ENCODE measurements around the gene HGS.

HGS gene

GRCh38 chr17:81687770-81688541, 4.1 kb downstream of the HGS start:
- DNase-seq: no peak

GRCh38 chr17:81688616-81689015, 4.8 kb downstream of the HGS start:
- DNase-seq: no peak

- DNase-seq: no peak
These were observed 6.3 kb downstream of the HGS start for GRCh38 chr17:81690066-81690465.

DNA sequence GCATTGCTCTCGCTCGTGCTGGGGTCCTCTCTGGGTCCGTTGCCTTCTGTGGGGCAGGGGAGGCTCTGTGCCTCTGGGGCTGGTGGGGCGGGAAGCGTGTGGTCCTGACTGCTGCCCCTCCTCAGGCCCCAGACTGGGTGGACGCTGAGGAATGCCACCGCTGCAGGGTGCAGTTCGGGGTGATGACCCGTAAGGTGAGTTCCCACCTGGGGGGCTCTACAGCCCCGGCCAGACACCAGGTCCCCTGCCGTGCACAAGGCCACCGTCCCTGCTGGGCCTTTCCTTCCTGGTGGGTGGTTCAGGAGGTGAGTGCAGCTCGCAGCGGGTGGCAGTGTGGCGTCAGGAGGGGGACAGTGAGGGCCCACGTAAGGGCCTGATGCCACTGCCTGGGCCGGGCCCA, 6.7 kb downstream of the HGS start:
- no peak for DNase-seq

GRCh38 chr17:81691196-81691595, 7.4 kb downstream of the HGS start:
- DNase-seq: no peak

GRCh38 chr17:81691608-81692007, 7.8 kb downstream of the HGS start:
- no peak for DNase-seq

DNA sequence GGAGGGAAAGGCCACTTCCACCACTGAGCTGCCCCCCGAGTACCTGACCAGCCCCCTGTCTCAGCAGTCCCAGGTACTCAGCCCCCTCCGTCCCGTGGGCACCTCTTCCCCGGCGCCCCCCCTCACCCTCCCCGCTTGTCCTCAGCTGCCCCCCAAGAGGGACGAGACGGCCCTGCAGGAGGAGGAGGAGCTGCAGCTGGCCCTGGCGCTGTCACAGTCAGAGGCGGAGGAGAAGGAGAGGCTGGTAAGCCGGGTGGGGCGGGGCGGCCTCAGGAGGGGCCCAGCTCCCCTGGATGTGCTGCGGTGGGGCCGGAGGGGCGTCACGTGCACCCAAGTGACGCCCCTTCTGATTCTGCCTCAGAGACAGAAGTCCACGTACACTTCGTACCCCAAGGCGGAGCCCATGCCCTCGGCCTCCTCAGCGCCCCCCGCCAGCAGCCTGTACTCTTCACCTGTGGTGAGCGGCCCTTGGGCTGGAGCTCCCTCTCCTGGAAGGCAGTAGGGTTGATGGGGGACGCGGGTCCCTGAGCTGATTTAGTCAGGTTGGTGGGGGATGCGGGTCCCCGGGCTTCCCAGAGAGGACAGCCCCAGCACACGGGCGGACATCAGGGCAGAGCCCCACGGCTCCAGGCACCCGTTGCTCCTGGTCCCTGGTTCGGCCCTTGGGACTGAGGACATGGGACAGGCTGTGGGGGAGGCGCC, 9.8 kb downstream of the HGS start:
- DNase-seq: no peak

DNA sequence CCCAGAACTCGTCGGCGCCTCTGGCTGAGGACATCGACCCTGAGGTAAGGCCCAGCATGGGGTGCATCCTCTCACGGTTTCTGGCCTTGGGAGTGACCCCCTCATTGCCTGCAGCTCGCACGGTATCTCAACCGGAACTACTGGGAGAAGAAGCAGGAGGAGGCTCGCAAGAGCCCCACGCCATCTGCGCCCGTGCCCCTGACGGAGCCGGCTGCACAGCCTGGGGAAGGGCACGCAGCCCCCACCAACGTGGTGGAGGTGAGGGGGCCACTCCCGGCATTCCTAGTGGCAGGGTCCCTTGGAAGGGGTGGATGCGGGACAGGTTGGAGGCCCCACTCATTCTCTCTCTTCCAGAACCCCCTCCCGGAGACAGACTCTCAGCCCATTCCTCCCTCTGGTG, 11.0 kb downstream of the HGS start:
- DNase-seq: no peak

- no peak for DNase-seq
These were observed 11.4 kb downstream of the HGS start for GRCh38 chr17:81695211-81695610.

DNA sequence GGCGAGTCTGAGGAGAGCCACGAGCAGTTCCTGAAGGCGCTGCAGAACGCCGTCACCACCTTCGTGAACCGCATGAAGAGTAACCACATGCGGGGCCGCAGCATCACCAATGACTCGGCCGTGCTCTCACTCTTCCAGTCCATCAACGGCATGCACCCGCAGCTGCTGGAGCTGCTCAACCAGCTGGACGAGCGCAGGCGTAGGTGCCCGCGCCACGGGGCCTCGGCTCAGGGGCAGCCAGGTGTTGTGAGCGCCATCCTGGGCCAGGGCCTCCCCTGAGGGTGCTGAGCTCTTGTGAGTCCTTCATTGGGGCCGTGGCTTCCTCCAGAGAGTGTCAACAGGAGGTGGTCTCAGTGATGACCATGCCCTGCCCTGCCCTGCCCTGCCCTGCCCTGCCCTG, 12.0 kb downstream of the HGS start:
- DNase-seq: no peak

GRCh38 chr17:81696218-81696941, 12.6 kb downstream of the HGS start:
- DNase-seq: no peak

- DNase-seq: no peak
These were observed 13.6 kb downstream of the HGS start for GRCh38 chr17:81697261-81698044.

DNA sequence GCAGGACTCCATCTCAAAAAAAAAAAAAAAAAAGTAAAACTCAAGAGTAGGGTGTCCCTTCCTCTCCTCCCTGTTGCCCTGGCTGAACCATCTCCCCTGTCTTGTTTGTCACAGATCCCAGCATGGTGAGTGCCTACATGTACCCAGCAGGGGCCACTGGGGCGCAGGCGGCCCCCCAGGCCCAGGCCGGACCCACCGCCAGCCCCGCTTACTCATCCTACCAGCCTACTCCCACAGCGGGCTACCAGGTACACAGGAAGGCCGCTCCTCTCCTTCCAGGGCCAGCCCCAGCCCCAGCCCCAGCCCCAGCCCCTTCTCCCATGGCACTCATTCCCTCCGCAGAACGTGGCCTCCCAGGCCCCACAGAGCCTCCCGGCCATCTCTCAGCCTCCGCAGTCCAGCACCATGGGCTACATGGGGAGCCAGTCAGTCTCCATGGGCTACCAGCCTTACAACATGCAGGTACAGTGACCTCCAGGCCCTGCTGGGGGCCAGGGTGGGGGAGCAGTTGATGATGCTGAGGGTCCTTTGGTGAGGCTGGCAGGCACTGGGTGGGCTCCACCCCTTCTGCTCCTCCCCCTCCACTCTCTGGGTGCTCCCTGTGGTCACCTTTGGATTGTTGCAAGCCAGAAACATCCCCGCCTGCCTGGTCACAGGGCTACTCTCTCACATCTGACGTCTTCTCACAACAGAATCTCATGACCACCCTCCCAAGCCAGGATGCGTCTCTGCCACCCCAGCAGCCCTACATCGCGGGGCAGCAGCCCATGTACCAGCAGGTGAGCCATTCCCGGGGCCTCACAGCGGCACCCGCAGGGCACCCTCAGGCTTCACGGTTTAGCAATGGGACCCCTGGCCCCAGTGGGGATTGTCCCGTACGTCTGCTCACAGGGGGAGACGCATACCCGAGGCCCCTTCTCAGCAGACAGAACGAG, 16.8 kb downstream of the HGS start:
- DNase-seq: no peak

DNA sequence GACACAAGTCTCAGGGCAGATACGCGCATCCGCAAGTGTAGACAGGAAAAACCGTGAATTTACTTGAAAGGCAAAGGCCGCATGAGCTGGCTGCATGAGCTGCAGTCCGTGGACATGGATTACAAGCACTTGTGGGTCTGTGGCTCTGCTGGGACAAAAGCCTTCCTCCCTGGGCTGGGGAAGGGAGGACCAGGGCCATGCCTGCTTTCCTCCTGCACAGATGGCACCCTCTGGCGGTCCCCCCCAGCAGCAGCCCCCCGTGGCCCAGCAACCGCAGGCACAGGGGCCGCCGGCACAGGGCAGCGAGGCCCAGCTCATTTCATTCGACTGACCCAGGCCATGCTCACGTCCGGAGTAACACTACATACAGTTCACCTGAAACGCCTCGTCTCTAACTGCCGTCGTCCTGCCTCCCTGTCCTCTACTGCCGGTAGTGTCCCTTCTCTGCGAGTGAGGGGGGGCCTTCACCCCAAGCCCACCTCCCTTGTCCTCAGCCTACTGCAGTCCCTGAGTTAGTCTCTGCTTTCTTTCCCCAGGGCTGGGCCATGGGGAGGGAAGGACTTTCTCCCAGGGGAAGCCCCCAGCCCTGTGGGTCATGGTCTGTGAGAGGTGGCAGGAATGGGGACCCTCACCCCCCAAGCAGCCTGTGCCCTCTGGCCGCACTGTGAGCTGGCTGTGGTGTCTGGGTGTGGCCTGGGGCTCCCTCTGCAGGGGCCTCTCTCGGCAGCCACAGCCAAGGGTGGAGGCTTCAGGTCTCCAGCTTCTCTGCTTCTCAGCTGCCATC, 17.7 kb downstream of the HGS start:
- DNase-seq: no peak

- DNase-seq: peak; percentile 87
These were observed 19.3 kb downstream of the HGS start, which contains the start of gene MRPL12 for GRCh38 chr17:81702934-81703746. Gene MRPL12, plus strand, starts transcription at chr17:81703367. Its CDS starts 135 bp downstream, at chr17:81703502.

DNA sequence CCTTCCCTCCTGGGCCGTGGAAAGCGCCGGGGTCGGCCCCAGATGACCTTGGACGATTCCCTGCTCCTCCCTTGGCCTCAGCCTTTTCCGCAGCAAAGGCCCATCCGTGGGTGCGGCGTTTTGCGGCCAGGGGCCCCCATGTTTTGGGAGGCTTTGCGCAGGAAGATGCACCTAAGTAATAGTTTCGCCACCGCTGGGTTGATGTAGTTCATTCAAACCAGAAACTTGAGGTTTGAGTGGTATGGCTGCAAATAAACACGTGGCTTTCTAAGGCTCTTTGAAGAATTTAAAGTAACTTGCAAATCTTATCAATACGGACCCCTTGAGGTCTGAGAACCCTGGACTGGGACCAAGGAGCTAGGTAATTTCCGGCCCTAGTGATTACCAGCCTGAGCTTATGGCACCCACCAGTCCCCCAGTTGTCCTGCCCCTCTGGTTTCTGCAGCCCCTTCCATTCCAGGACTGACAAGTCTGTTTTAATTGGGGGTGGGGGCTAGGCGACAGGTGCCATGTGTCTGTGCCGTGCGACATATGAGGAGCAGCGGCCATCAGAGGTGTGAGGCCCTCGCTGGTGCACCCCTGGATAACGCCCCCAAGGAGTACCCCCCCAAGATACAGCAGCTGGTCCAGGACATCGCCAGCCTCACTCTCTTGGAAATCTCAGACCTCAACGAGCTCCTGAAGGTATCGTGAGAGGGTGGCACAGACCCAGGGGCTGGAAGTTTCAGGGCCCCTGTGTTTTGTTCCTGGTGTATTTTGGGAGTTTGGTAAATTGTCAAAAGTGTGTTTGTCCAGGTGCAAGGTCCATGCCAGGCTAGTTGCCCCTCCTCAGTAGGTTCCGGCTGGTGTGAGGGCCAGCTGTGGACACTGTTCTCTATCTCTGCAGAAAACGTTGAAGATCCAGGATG, 20.2 kb downstream of the HGS start:
- no peak for DNase-seq

- DNase-seq: no peak
These were observed 21.9 kb downstream of the HGS start for GRCh38 chr17:81705518-81706231.

GRCh38 chr17:81706232-81706611, 22.4 kb downstream of the HGS start:
- no peak for DNase-seq

Data from activated gamma-delta T cell (primary cell).